ENCODE measurements around the gene OR6Y1. TPM values are rescaled to one million over a fixed set of nuclear protein-coding genes. Genes with fewer than 3 reads are reported as not detected.

Gene OR6Y1
- total RNA-seq, 3 donors from 2014 or later (not counting 1 experiment from before 2014, with no cell fraction given) = not detected

GRCh38 chr1:158509471-158510156 lies 44.6 kb downstream of the OR6Y1 start:
- no peak for ATAC-seq
- no peaks in the 10 kb centered on the region for H3K9me3 Mint-ChIP-seq
- H3K36me3 Mint-ChIP-seq = no peaks in the 10 kb centered on the region
- DNase-seq = no peak
- no peak overlapping the region for H3K27ac Mint-ChIP-seq
- no peaks in the 10 kb centered on the region for H3K4me1 ChIP-seq (ENCODE audit: control insufficient read depth, insufficient read depth, low read length)
- H3K27me3 ChIP-seq (ENCODE audit: control insufficient read depth, insufficient read depth, low read length) = peaks cover 3% of the 10 kb centered on the region
- peaks cover 28 to 48% of the 10 kb centered on the region in 2 donors for H3K27me3 Mint-ChIP-seq (ENCODE audit: low read depth in 2 of 2)
- no peaks in the 10 kb centered on the region for H3K4me1 Mint-ChIP-seq
- H3K9me3 ChIP-seq (ENCODE audit: control insufficient read depth, insufficient read depth, low read length) = no peaks in the 10 kb centered on the region
- H3K36me3 ChIP-seq (ENCODE audit: control insufficient read depth, insufficient read depth, low read length) = no peaks in the 10 kb centered on the region
- H3K4me3 ChIP-seq (ENCODE audit: low read length) = no peak overlapping the region
- no peak overlapping the region for H3K27ac ChIP-seq (ENCODE audit: low read length)
- intact Hi-C loops (cut with micrococcal nuclease) = no loop called here
- no peak overlapping the region for H3K4me3 Mint-ChIP-seq
- no peak for TF ChIP-seq CTCF (IDR thresholded peaks at IDR 0.05)
- 84% methylated on average over 4 of the region's 4 CpGs for WGBS (ENCODE audit: insufficient coverage)

- Mint-ChIP-seq H3K27me3 (ENCODE audit: low read depth in 2 of 2) (peaks cover 28 to 49% of the 10 kb centered on the region in 2 donors), H3K36me3 (no peaks in the 10 kb centered on the region), H3K27ac (no peak overlapping the region), H3K4me3 (no peak overlapping the region), H3K4me1 (no peaks in the 10 kb centered on the region), H3K9me3 (no peaks in the 10 kb centered on the region)
- Histone ChIP-seq H3K27me3 (ENCODE audit: control insufficient read depth, insufficient read depth, low read length) (peaks cover 3% of the 10 kb centered on the region), H3K27ac (ENCODE audit: low read length) (no peak overlapping the region), H3K4me3 (ENCODE audit: low read length) (no peak overlapping the region), H3K4me1 (ENCODE audit: control insufficient read depth, insufficient read depth, low read length) (no peaks in the 10 kb centered on the region), H3K9me3 (ENCODE audit: control insufficient read depth, insufficient read depth, low read length) (no peaks in the 10 kb centered on the region), H3K36me3 (ENCODE audit: control insufficient read depth, insufficient read depth, low read length) (no peaks in the 10 kb centered on the region)
- no peak for TF ChIP-seq CTCF (IDR thresholded peaks at IDR 0.05)
- WGBS (ENCODE audit: insufficient coverage) = no CpG with 5 or more reads among the region's 2 CpGs
- no peak for ATAC-seq
- DNase-seq = no peak
- intact Hi-C loops (cut with micrococcal nuclease) = no loop called here
Observed at GRCh38 chr1:158507511-158507910, 46.7 kb downstream of the OR6Y1 start.

- peak in 1 of 2 donors; percentile 57 for DNase-seq
- Histone ChIP-seq H3K9me3 (ENCODE audit: control insufficient read depth, insufficient read depth, low read length) (no peaks in the 10 kb centered on the region), H3K4me3 (ENCODE audit: low read length) (no peak overlapping the region), H3K36me3 (ENCODE audit: control insufficient read depth, insufficient read depth, low read length) (no peaks in the 10 kb centered on the region), H3K27me3 (ENCODE audit: control insufficient read depth, insufficient read depth, low read length) (peaks cover 3% of the 10 kb centered on the region), H3K4me1 (ENCODE audit: control insufficient read depth, insufficient read depth, low read length) (no peaks in the 10 kb centered on the region), H3K27ac (ENCODE audit: low read length) (no peak overlapping the region)
- no peaks in the 10 kb centered on the region for H3K9me3 Mint-ChIP-seq
- no peaks in the 10 kb centered on the region for H3K36me3 Mint-ChIP-seq
- no peak overlapping the region for H3K4me3 Mint-ChIP-seq
- no peak overlapping the region for H3K27ac Mint-ChIP-seq
- no peaks in the 10 kb centered on the region for H3K4me1 Mint-ChIP-seq
- peaks cover 28 to 54% of the 10 kb centered on the region in 2 donors for H3K27me3 Mint-ChIP-seq (ENCODE audit: low read depth in 2 of 2)
- WGBS (ENCODE audit: insufficient coverage) = 43% methylated on average over 1 of the region's 1 CpG
- peak; percentile 63 for TF ChIP-seq CTCF (IDR thresholded peaks at IDR 0.05)
- intact Hi-C loops (cut with micrococcal nuclease) = loop anchor here (1.0 kb wide), 2 partner anchors 492 to 566 kb away; no protein-coding TSS in a partner anchor
- peak; percentile 50 to 75 (median 63) for ATAC-seq
Observed at GRCh38 chr1:158506369-158506987, 47.7 kb downstream of the OR6Y1 start.

Data from natural killer cell (primary cell).